HEK293 (cell line): ENCODE measurements around the gene FAF2.

Source experiments
- CTCF ChIA-PET: fragments of 350-600 bp; formaldehyde crosslinking; extraction: SDS; loops from one replicate; lab custom pipeline; 2021; ENCODE audit warnings: antibody characterized with exemption; lab: Yijun Ruan, JAX
- POLR2A ChIA-PET: fragments of 300-600 bp; formaldehyde crosslinking; extraction: SDS; loops from one replicate; lab custom pipeline; 2020; ENCODE audit warnings: antibody characterized with exemption, inconsistent platforms; lab: Yijun Ruan, JAX
- H3K27ac ChIP-seq: fragments of 200-500 bp; sonication (Bioruptor generic); 2 replicates; pipeline ENCODE4 v1.5.1; 2014; ENCODE audit warnings: low read depth, low read length, control low read depth, inconsistent platforms; ENCODE audit errors: extremely low read depth
- H3K36me3 ChIP-seq, 2 experiments: fragments of 200-500 bp in 1 of 2; sonication (Bioruptor generic) in 1 of 2; 1 replicate in 1 of 2; 2 replicates in 1 of 2; pipeline ENCODE4 v1.5.1; 2014 to 2017; ENCODE audit warnings: inconsistent platforms in 2 of 2, low read length in 2 of 2; ENCODE audit not compliant: control insufficient read depth in 2 of 2, insufficient read depth in 1 of 2
- H3K4me1 ChIP-seq: fragments of 200-500 bp; sonication (Bioruptor generic); 2 replicates; pipeline ENCODE4 v1.5.1; 2014; ENCODE audit warnings: mild to moderate bottlenecking, low read length, inconsistent platforms; ENCODE audit not compliant: control insufficient read depth, insufficient read depth
- H3K4me3 ChIP-seq: 2 replicates; pipeline ENCODE4 v1.5.1; 2011; ENCODE audit warnings: low read depth, mild to moderate bottlenecking, control low read depth, low read length, moderate library complexity
- H3K9me3 ChIP-seq: fragments of 200-500 bp; sonication (Bioruptor generic); 2 replicates; pipeline ENCODE4 v1.5.1; 2014; ENCODE audit warnings: low read depth, low read length, inconsistent platforms; ENCODE audit not compliant: control insufficient read depth, insufficient read depth
- ATF2 ChIP-seq: fragments of 450-650 bp; formaldehyde crosslinking; IDR thresholded peaks from 2 replicates; pipeline ENCODE4 v1.5.1; 2016; ENCODE audit warnings: missing biosample characterization, missing genetic modification characterization, low read depth
- GFI1B ChIP-seq: fragments of 450-650 bp; formaldehyde crosslinking; IDR thresholded peaks from 2 replicates; pipeline ENCODE4 v1.5.1; 2016; ENCODE audit warnings: missing biosample characterization, missing genetic modification characterization
- GLI2 ChIP-seq: fragments of 450-650 bp; formaldehyde crosslinking; IDR thresholded peaks from 2 replicates; pipeline ENCODE4; 2017; ENCODE audit warnings: missing biosample characterization, missing genetic modification characterization, low read depth, borderline replicate concordance
- GLI4 ChIP-seq: fragments of 450-650 bp; formaldehyde crosslinking; IDR thresholded peaks from 2 replicates; pipeline ENCODE4 v1.5.1; 2016; ENCODE audit warnings: missing biosample characterization, missing genetic modification characterization
- GLIS1 ChIP-seq: fragments of 450-650 bp; formaldehyde crosslinking; IDR thresholded peaks from 2 replicates; pipeline ENCODE4 v1.5.1; 2016; ENCODE audit warnings: missing biosample characterization, missing genetic modification characterization
- GLIS2 ChIP-seq: fragments of 450-650 bp; formaldehyde crosslinking; IDR thresholded peaks from 2 replicates; pipeline ENCODE4 v1.5.1; 2016; ENCODE audit warnings: missing biosample characterization, missing genetic modification characterization
- HOXC10 ChIP-seq: sonication (generic); formaldehyde crosslinking; IDR thresholded peaks from 2 replicates; pipeline ENCODE4 v1.8.1; 2023; ENCODE audit warnings: mild to moderate bottlenecking, missing genetic modification reagents
- INSM2 ChIP-seq: fragments of 450-650 bp; formaldehyde crosslinking; IDR thresholded peaks from 2 replicates; pipeline ENCODE4 v1.5.1; 2016; ENCODE audit warnings: missing biosample characterization, missing genetic modification characterization
- KLF8 ChIP-seq: fragments of 450-650 bp; formaldehyde crosslinking; IDR thresholded peaks from 2 replicates; pipeline ENCODE4 v1.5.1; 2016; ENCODE audit warnings: missing biosample characterization, missing genetic modification characterization
- PATZ1 ChIP-seq: fragments of 450-650 bp; formaldehyde crosslinking; IDR thresholded peaks from 2 replicates; pipeline ENCODE4 v1.5.1; 2016; ENCODE audit warnings: missing biosample characterization, missing genetic modification characterization
- PBX3 ChIP-seq: sonication (generic); formaldehyde crosslinking; IDR thresholded peaks from 2 replicates; pipeline ENCODE4 v1.8.1; 2022; ENCODE audit warnings: mild to moderate bottlenecking, moderate library complexity, missing genetic modification reagents
- ZFP41 ChIP-seq: fragments of 450-650 bp; formaldehyde crosslinking; IDR thresholded peaks from 2 replicates; pipeline ENCODE4 v1.5.1; 2016; ENCODE audit warnings: missing biosample characterization, missing genetic modification characterization, borderline replicate concordance
- ZNF133 ChIP-seq: fragments of 450-650 bp; formaldehyde crosslinking; IDR thresholded peaks from 2 replicates; pipeline ENCODE4 v1.5.1; 2016; ENCODE audit warnings: missing biosample characterization, missing genetic modification characterization
- ZNF146 ChIP-seq: fragments of 450-650 bp; formaldehyde crosslinking; IDR thresholded peaks from 2 replicates; pipeline ENCODE4 v1.5.1; 2016; ENCODE audit warnings: missing biosample characterization, missing genetic modification characterization
- ZNF23 ChIP-seq: fragments of 450-650 bp; formaldehyde crosslinking; IDR thresholded peaks from 2 replicates; pipeline ENCODE4 v1.5.1; 2016; ENCODE audit warnings: missing biosample characterization, missing genetic modification characterization, borderline replicate concordance
- ZNF274 ChIP-seq, 2 experiments: fragments of 200-500 bp in 1 of 2; fragments of 450-650 bp in 1 of 2; sonication (Bioruptor generic) in 1 of 2; formaldehyde crosslinking in 1 of 2; IDR thresholded peaks; 2 replicates each; pipeline versions ENCODE4 v1.5.1 to v1.6.1; 2014 to 2016; ENCODE audit warnings: borderline replicate concordance in 1 of 2, inconsistent platforms in 1 of 2, low read length in 1 of 2, missing biosample characterization in 1 of 2, missing genetic modification characterization in 1 of 2
- ZNF391 ChIP-seq: fragments of 450-650 bp; formaldehyde crosslinking; IDR thresholded peaks from 2 replicates; pipeline ENCODE4 v1.5.1; 2016; ENCODE audit warnings: low read depth, missing biosample characterization, missing genetic modification characterization, borderline replicate concordance
- ZNF394 ChIP-seq: fragments of 450-650 bp; formaldehyde crosslinking; IDR thresholded peaks from 2 replicates; pipeline ENCODE4 v1.5.1; 2016; ENCODE audit warnings: missing biosample characterization, missing genetic modification characterization, mild to moderate bottlenecking, moderate library complexity, borderline replicate concordance
- ZNF404 ChIP-seq: fragments of 450-650 bp; formaldehyde crosslinking; IDR thresholded peaks from 2 replicates; pipeline ENCODE4 v1.5.1; 2017; ENCODE audit warnings: missing biosample characterization, missing genetic modification characterization
- ZNF510 ChIP-seq: fragments of 450-650 bp; formaldehyde crosslinking; IDR thresholded peaks from 2 replicates; pipeline ENCODE4 v1.5.1; 2018; ENCODE audit warnings: mild to moderate bottlenecking, missing genetic modification characterization, missing biosample characterization; ENCODE audit not compliant: insufficient replicate concordance
- ZNF514 ChIP-seq: fragments of 450-650 bp; formaldehyde crosslinking; IDR thresholded peaks from 2 replicates; pipeline ENCODE4 v1.5.1; 2016; ENCODE audit warnings: missing biosample characterization, missing genetic modification characterization
- ZNF544 ChIP-seq: fragments of 450-650 bp; formaldehyde crosslinking; IDR thresholded peaks from 2 replicates; pipeline ENCODE4 v1.5.0; 2017; ENCODE audit warnings: missing biosample characterization, missing genetic modification characterization
- ZNF560 ChIP-seq: fragments of 450-650 bp; formaldehyde crosslinking; IDR thresholded peaks from 2 replicates; pipeline ENCODE4 v1.5.1; 2017; ENCODE audit warnings: missing biosample characterization, missing genetic modification characterization, borderline replicate concordance
- ZNF561 ChIP-seq: fragments of 450-650 bp; IDR thresholded peaks from 2 replicates; pipeline ENCODE4 v1.5.1; 2018; ENCODE audit warnings: missing biosample characterization, missing genetic modification characterization, borderline replicate concordance
- ZNF600 ChIP-seq: fragments of 450-650 bp; formaldehyde crosslinking; IDR thresholded peaks from 2 replicates; pipeline ENCODE4 v1.5.1; 2016; ENCODE audit warnings: missing biosample characterization, missing genetic modification characterization
- ZNF791 ChIP-seq: fragments of 450-650 bp; formaldehyde crosslinking; IDR thresholded peaks from 2 replicates; pipeline ENCODE4 v1.5.1; 2016; ENCODE audit warnings: missing biosample characterization, missing genetic modification characterization
- TF ChIP-seq, protein P1 (sequence below): fragments of 450-650 bp; formaldehyde crosslinking; IDR thresholded peaks from 2 replicates; pipeline ENCODE4 v1.5.1; 2016; ENCODE audit warnings: missing biosample characterization, missing genetic modification characterization

FAF2 gene

DNA sequence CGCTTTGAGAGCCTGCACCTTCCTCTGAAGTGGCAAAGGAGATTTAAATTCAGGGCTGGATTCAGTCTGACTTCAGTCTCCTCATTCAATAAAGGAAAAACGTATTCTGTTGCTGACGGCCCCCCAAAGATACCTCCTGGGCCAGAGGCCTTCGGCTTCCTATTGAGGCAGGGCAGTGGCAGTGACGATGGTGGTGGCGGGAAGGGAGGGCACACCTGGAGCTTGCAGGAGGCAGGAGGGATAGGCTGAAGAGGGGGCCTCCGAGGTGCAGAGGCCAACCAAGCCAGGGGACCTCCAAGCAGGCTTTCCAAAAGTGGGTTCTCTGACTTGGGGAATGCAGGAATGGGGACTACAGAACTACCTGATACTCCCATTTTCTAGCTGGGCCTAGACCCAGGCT, 73.1 kb downstream of the FAF2 start:
- Histone ChIP-seq H3K4me3 (no peak overlapping the region), H3K4me1 (no peaks in the 10 kb centered on the region)
- POLR2A ChIA-PET: no interaction called here
- CTCF ChIA-PET: interaction anchor here (0.5 kb wide), 1 partner anchor 28 kb away, joined by 3 read pairs; no protein-coding TSS in a partner anchor
- TF ChIP-seq ZNF274 (IDR thresholded peaks at IDR 0.05; ENCODE audit: low read length) (no peak), ZNF274 (tag by site-specific recombination; IDR thresholded peaks at IDR 0.05; ENCODE audit: borderline replicate concordance) (no peak), ZNF510 (tag by site-specific recombination) (no peak), ZFP41 (no peak), PBX3 (CRISPR knock-in tag) (no peak), ZNF404 (tag by site-specific recombination) (no peak), GLI4 (tag by site-specific recombination) (no peak), ZNF600 (tag by site-specific recombination) (no peak), GLI2 (tag by site-specific recombination) (no peak), ZNF561 (tag by site-specific recombination) (no peak), ZNF391 (tag by site-specific recombination) (no peak), INSM2 (tag by site-specific recombination) (no peak), ZNF791 (tag by site-specific recombination) (no peak), ZNF394 (tag by site-specific recombination) (no peak), ZNF146 (tag by site-specific recombination) (no peak), GFI1B (tag by site-specific recombination) (no peak), ZNF560 (tag by site-specific recombination) (no peak)
- TF ChIP-seq, protein P1, sequence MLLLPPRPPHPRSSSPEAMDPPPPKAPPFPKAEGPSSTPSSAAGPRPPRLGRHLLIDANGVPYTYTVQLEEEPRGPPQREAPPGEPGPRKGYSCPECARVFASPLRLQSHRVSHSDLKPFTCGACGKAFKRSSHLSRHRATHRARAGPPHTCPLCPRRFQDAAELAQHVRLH (tag by site-specific recombination): no peak
- TF ChIP-seq, all 188 proteins: peak for 0
- no peaks in the 10 kb centered on the region for H3K9me3 ChIP-seq
- H3K36me3 ChIP-seq: no peaks in the 10 kb centered on the region; a peak in 1 of 3 replicates
- H3K27ac ChIP-seq: no peak overlapping the region

- POLR2A ChIA-PET: no interaction called here
Measured at GRCh38 chr5:176521699-176522263, 73.6 kb downstream of the FAF2 start.

GRCh38 chr5:176524138-176524537, 76.0 kb downstream of the FAF2 start:
- Histone ChIP-seq H3K4me1 (no peaks in the 10 kb centered on the region), H3K9me3 (no peaks in the 10 kb centered on the region), H3K4me3 (no peak overlapping the region), H3K36me3 (peaks cover 0 to 18% of the 10 kb centered on the region in 2 experiments; a peak in 2 of 3 replicates), H3K27ac (no peak overlapping the region)
- ChIA-PET CTCF (no interaction called here), POLR2A (interaction anchor here (0.7 to 1.3 kb wide), 2 partner anchors 13 to 63 kb away, joined by 3 read pairs; partner anchors contain the start of gene RNF44)
- no peak for TF ChIP-seq HOXC10 (CRISPR knock-in tag)
- TF ChIP-seq ZNF544 (tag by site-specific recombination): no peak
- no peak for TF ChIP-seq ATF2 (tag by site-specific recombination)
- no peak for TF ChIP-seq GLIS2 (tag by site-specific recombination)
- TF ChIP-seq ZNF133 (tag by site-specific recombination): no peak
- TF ChIP-seq PATZ1 (tag by site-specific recombination): no peak
- TF ChIP-seq ZNF514 (tag by site-specific recombination): no peak

More at GRCh38 chr5:176521699-176522263, 73.6 kb downstream of the FAF2 start:
- H3K4me3 ChIP-seq: no peak overlapping the region
- CTCF ChIA-PET: interaction anchor here (0.5 kb wide), 1 partner anchor 28 kb away, joined by 3 read pairs; no protein-coding TSS in a partner anchor
- no peaks in the 10 kb centered on the region for H3K9me3 ChIP-seq
- H3K27ac ChIP-seq: no peak overlapping the region
- H3K36me3 ChIP-seq: no peaks in the 10 kb centered on the region; a peak in 1 of 3 replicates
- no peak for TF ChIP-seq KLF8 (tag by site-specific recombination)
- TF ChIP-seq ZNF23 (tag by site-specific recombination): no peak
- no peak for TF ChIP-seq GLIS1
- H3K4me1 ChIP-seq: no peaks in the 10 kb centered on the region
